Psoas muscle (tissue), 8 donors: ENCODE data around the gene SORBS1. TPM values are rescaled to one million over a fixed set of nuclear protein-coding genes. Genes with fewer than 3 reads are reported as not detected.

Experiments used
- ATAC-seq, 4 donors: fragments of 200-7000 bp; cut with Tn5 transposase; one replicate each; pipeline ENCODE4 v1.9.1; 2020; ENCODE audit warnings: moderate library complexity in 3 of 4, mild to moderate bottlenecking in 2 of 4
- DNase-seq, 2 donors: peaks; one replicate each; pipeline ENCODE4 v3.0.0-alpha.2; 2020
- H3K27ac ChIP-seq: fragments of 200-600 bp; one replicate; pipeline ENCODE4 v1.8.0; 2022
- H3K27me3 ChIP-seq, 3 donors: fragments of 200-600 bp in 1 of 3; one replicate each; pipeline versions ENCODE4 v1.6.1 to v1.8.0; 2013 to 2022; ENCODE audit warnings: low read length in 2 of 3, mild to moderate bottlenecking in 2 of 3, moderate library complexity in 1 of 3; ENCODE audit not compliant: insufficient read depth in 3 of 3
- H3K36me3 ChIP-seq, 2 donors: fragments of 200-600 bp in 1 of 2; one replicate each; pipeline versions ENCODE4 v1.6.1 to v1.8.0; 2013 to 2022; ENCODE audit warnings: low read depth in 1 of 2, mild to moderate bottlenecking in 1 of 2, moderate library complexity in 1 of 2; ENCODE audit not compliant: insufficient read depth in 1 of 2
- H3K4me1 ChIP-seq: fragments of 200-600 bp; one replicate; pipeline ENCODE4 v1.8.0; 2022
- H3K4me3 ChIP-seq: fragments of 200-600 bp; one replicate; pipeline ENCODE4 v1.8.0; 2022; ENCODE audit warnings: mild to moderate bottlenecking
- H3K9me3 ChIP-seq: fragments of 200-600 bp; one replicate; pipeline ENCODE4 v1.8.0; 2022
- CTCF ChIP-seq: fragments of 200-600 bp; IDR thresholded peaks from one replicate; pipeline ENCODE4 v1.8.0; 2022; ENCODE audit warnings: antibody characterized with exemption
- WGBS, 3 donors: extraction: QIAGEN DNeasy Blood & Tissue Kit; methylation state at CpG; one replicate each; pipeline versions ENCODE4 v1.1.6 to v1.1.7; 2013; 5-methylcytosine and 5-hydroxymethylcytosine counted together
- intact Hi-C, 2 donors: fragments of 100-400 bp; cut with DNase I; formaldehyde crosslinking; loops; one replicate each; pipeline versions ENCODE4 v1.11.0 to v1.14.2; 2022
- polyA plus RNA-seq, 3 donors: library from polyadenylated mRNA; stranded (reverse); fragments of 200-250 nt; gene quantifications; one replicate each; pipeline ENCODE4 v1.2.3, GENCODE V29; 2013
- total RNA-seq, 4 donors: library from RNA; stranded (reverse); fragmentation: NEBNext Ultra II Directional in 2 of 4; extraction: Animal tissue kit (Norgen Biotek cat#: 25700) in 2 of 4; gene quantifications; one replicate each; pipeline versions ENCODE4 v1.2.1 to v1.2.4, GENCODE V29; 2021 to 2023
- donor health status: healthy with polysubstance abuse.
- donor health status: DM: no; HTN: no; CAD: no; lungs with moderate emphysema.
- donor health status: Bipolar disorder and iron deficiency.
- donor health status: healthy.
- donor health status: DM: yes; HTN: yes; CAD: no.
- donor health status: DM: no; HTN: no; CAD: no.
- donor health status: DM: no; HTN: no; CAD: no.
- donor health status: DM: yes; HTN: yes; CAD: no.

The SORBS1 gene
- total and polyA plus RNA-seq, 7 donors = 17.3 to 306 (median 145) TPM

GRCh38 chr10:95538412-95538811 is 22.8 kb downstream of the SORBS1 start:
- no peak for TF ChIP-seq CTCF
- intact Hi-C loops = no loop called here
- DNase-seq (no peak), ATAC-seq (no peak)
- Histone ChIP-seq H3K36me3 (no peaks in the 10 kb centered on the region), H3K9me3 (no peaks in the 10 kb centered on the region), H3K4me1 (peaks cover 60% of the 10 kb centered on the region), H3K27ac (no peak overlapping the region), H3K4me3 (no peak overlapping the region), H3K27me3 (no peaks in the 10 kb centered on the region)
- WGBS, 3 donors = 76 to 89% (median 77%) methylated on average over 5 of the region's 5 CpGs

GRCh38 chr10:95537542-95537927 is 23.6 kb downstream of the SORBS1 start:
- no peak for DNase-seq
- Histone ChIP-seq H3K27me3 (no peaks in the 10 kb centered on the region), H3K36me3 (no peaks in the 10 kb centered on the region), H3K4me3 (no peak overlapping the region), H3K9me3 (no peaks in the 10 kb centered on the region), H3K4me1 (peaks cover 60% of the 10 kb centered on the region), H3K27ac (no peak overlapping the region)
- intact Hi-C loops = no loop called here
- no peak for ATAC-seq
- WGBS, 3 donors = 86 to 99% (median 87%) methylated on average over 4 of the region's 4 CpGs
- no peak for TF ChIP-seq CTCF

- H3K4me1 ChIP-seq = peaks cover 60% of the 10 kb centered on the region
- H3K9me3 ChIP-seq = no peaks in the 10 kb centered on the region
- no peaks in the 10 kb centered on the region for H3K36me3 ChIP-seq
- H3K27ac ChIP-seq = peak overlapping the region; percentile 64
- DNase-seq (no peak), ATAC-seq (no peak)
- 95 to 97% (median 96%) methylated on average over 8 of the region's 8 CpGs for WGBS, 3 donors
- no peak for TF ChIP-seq CTCF
- intact Hi-C loops = no loop called here
- no peaks in the 10 kb centered on the region for H3K27me3 ChIP-seq
- no peak overlapping the region for H3K4me3 ChIP-seq
These were observed 24.2 kb downstream of the SORBS1 start for GRCh38 chr10:95536894-95537541.

- H3K9me3 ChIP-seq = no peaks in the 10 kb centered on the region
- H3K4me3 ChIP-seq = no peak overlapping the region
- no peak for TF ChIP-seq CTCF
- H3K4me1 ChIP-seq = peaks cover 66% of the 10 kb centered on the region
- H3K27ac ChIP-seq = peak overlapping the region; percentile 64
- 73 to 81% (median 77%) methylated on average over 8 of the region's 8 CpGs for WGBS, 3 donors
- DNase-seq (no peak), ATAC-seq (no peak)
- H3K36me3 ChIP-seq = no peaks in the 10 kb centered on the region
- intact Hi-C loops = no loop called here
- H3K27me3 ChIP-seq = no peaks in the 10 kb centered on the region
These were observed 25.2 kb downstream of the SORBS1 start for GRCh38 chr10:95536017-95536416.

- 81 to 100% (median 97%) methylated on average over 2 of the region's 2 CpGs for WGBS, 3 donors
These were observed 25.6 kb downstream of the SORBS1 start for GRCh38 chr10:95535526-95535925.

More at GRCh38 chr10:95535526-95535925, 25.6 kb downstream of the SORBS1 start:
- peak overlapping the region; percentile 64 for H3K27ac ChIP-seq
- DNase-seq (no peak), ATAC-seq (no peak)
- H3K4me1 ChIP-seq = peaks cover 66% of the 10 kb centered on the region
- no peak for TF ChIP-seq CTCF
- H3K27me3 ChIP-seq = no peaks in the 10 kb centered on the region
- no peak overlapping the region for H3K4me3 ChIP-seq
- intact Hi-C loops = no loop called here
- no peaks in the 10 kb centered on the region for H3K36me3 ChIP-seq
- H3K9me3 ChIP-seq = no peaks in the 10 kb centered on the region
